GM21367 (cell line): ENCODE measurements around the gene TREML1.
"Not testable (repeated sequence)": the region's sequence is repeated elsewhere in the genome, so short reads cannot be mapped to it uniquely, and the experiment has no call there.

Experiments used
- ATAC-seq: cut with Tn5 transposase; IDR thresholded peaks from one replicate; pipeline ENCODE4 v1.9.1; 2021; ENCODE audit not compliant: unreplicated experiment

The TREML1 gene

GRCh38 chr6:41153451-41153850, 696 bp downstream of the TREML1 start:
- ATAC-seq = no peak

- ATAC-seq = no peak
Observed at GRCh38 chr6:41150671-41151070, 3.5 kb downstream of the TREML1 start.

GRCh38 chr6:41147917-41148316, 6.2 kb downstream of the TREML1 start:
- ATAC-seq = no peak

- no peak for ATAC-seq
Observed at GRCh38 chr6:41136911-41137310, 17.2 kb downstream of the TREML1 start.

- ATAC-seq = no peak
Observed at GRCh38 chr6:41135062-41135832, 18.9 kb downstream of the TREML1 start.

- no peak for ATAC-seq
Observed at GRCh38 chr6:41132254-41132653, 21.9 kb downstream of the TREML1 start.

- no peak for ATAC-seq
Observed at GRCh38 chr6:41125282-41125681, 28.9 kb downstream of the TREML1 start.

GRCh38 chr6:41122918-41123317, 31.2 kb downstream of the TREML1 start:
- ATAC-seq = no peak

- ATAC-seq = no peak
Observed at GRCh38 chr6:41122373-41122772, 31.8 kb downstream of the TREML1 start.

- ATAC-seq = no peak
Observed at GRCh38 chr6:41120058-41120457, 34.1 kb downstream of the TREML1 start.

GRCh38 chr6:41119508-41119907, 34.6 kb downstream of the TREML1 start:
- no peak for ATAC-seq

- ATAC-seq = not testable (repeated sequence)
Observed at GRCh38 chr6:41115027-41115426, 39.1 kb downstream of the TREML1 start.

GRCh38 chr6:41111017-41111416, 43.1 kb downstream of the TREML1 start:
- ATAC-seq = no peak

GRCh38 chr6:41103847-41104246, 50.3 kb downstream of the TREML1 start:
- no peak for ATAC-seq

- ATAC-seq = no peak
Observed at GRCh38 chr6:41100871-41101287, 53.3 kb downstream of the TREML1 start.
